GM12873 (cell line): ENCODE data around the gene TIGD3.

Experiments
- TF ChIP-seq, protein P1 (sequence below): IDR thresholded peaks from 2 replicates; pipeline ENCODE4 v1.5.1; 2012; ENCODE audit warnings: low read depth, mild to moderate bottlenecking, moderate library complexity, low read length, control low read depth; ENCODE audit not compliant: insufficient read depth; ENCODE audit errors: missing control alignments

TIGD3 gene

GRCh38 chr11:65386307-65387140 lies 32.0 kb downstream of the TIGD3 start, which contains the start of gene FRMD8:
TSS of gene FRMD8 (plus strand) at chr11:65386637. CDS start at chr11:65387037, 400 bp downstream.
- TF ChIP-seq, protein P1, sequence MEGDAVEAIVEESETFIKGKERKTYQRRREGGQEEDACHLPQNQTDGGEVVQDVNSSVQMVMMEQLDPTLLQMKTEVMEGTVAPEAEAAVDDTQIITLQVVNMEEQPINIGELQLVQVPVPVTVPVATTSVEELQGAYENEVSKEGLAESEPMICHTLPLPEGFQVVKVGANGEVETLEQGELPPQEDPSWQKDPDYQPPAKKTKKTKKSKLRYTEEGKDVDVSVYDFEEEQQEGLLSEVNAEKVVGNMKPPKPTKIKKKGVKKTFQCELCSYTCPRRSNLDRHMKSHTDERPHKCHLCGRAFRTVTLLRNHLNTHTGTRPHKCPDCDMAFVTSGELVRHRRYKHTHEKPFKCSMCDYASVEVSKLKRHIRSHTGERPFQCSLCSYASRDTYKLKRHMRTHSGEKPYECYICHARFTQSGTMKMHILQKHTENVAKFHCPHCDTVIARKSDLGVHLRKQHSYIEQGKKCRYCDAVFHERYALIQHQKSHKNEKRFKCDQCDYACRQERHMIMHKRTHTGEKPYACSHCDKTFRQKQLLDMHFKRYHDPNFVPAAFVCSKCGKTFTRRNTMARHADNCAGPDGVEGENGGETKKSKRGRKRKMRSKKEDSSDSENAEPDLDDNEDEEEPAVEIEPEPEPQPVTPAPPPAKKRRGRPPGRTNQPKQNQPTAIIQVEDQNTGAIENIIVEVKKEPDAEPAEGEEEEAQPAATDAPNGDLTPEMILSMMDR, result no peak

GRCh38 chr11:65388731-65389130 lies 34.2 kb downstream of the TIGD3 start:
- TF ChIP-seq, protein P1, result no peak

GRCh38 chr11:65389294-65389980 lies 34.9 kb downstream of the TIGD3 start:
- TF ChIP-seq, protein P1, result no peak

- TF ChIP-seq, protein P1, result no peak
Measured at GRCh38 chr11:65390099-65390941, 35.8 kb downstream of the TIGD3 start.

DNA sequence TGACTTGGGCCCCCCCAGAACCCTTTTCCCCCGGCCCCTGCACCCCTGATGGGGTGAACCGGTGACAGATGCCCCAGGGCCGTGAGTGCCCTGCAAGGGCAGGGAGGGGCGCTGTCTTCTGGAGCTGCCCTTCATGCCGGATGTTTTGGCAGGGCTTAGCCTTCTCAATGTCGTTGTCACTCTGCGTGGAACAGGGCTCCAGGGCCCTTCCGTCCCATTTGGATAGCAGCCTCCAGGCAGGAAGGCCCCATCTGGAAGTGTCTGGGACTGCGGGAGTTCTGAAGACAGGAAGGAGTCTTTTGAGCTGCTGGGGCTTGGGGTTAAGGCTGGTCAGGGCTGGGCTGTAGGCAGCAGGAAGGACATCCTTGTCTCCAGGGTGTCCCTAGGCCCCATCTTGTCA lies 36.4 kb downstream of the TIGD3 start:
- TF ChIP-seq, protein P1, result no peak

DNA sequence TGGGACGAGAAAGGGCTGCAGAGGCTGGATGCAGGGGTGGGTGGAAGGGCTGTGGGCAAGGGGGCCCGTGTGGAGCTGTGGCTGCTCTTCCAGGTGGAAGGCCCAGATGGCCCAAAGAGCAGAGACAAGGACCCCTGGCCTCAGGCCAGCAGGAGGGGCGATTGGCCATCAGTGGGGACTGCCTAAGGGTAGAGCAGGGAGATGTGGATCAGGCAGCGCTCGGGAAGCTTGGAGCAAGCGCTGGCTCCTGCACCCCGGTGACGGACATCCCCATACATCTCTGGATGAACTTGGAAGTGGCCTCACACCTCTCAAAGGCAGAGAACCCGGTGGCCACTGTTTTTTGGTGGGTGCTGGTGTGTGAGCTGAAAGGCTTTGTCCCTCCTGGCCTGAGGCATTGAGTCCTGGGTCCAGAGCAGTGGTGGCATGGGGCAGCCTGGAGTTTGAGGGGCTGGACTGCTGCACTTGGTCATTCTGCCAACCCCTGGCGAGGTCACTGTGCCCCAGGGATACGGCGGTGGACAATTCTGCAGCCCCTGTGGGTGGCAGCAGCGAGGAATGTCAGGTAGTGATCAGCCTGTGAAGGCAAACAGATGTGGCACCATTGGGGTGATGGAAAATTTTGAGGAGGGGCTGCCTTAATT lies 37.8 kb downstream of the TIGD3 start:
- TF ChIP-seq, protein P1, result no peak

GRCh38 chr11:65392899-65393298 lies 38.3 kb downstream of the TIGD3 start:
- TF ChIP-seq, protein P1, result no peak
